HepG2 (cell line): ENCODE results near the gene TAOK3. TPM values are rescaled to one million over a fixed set of nuclear protein-coding genes. Genes with fewer than 3 reads are reported as not detected.

Experiments
- CEBPG ChIP-seq: IDR thresholded peaks from 2 replicates; pipeline ENCODE4 v1.6.1; 2016
- ELK4 ChIP-seq: sonication (generic); formaldehyde crosslinking; IDR thresholded peaks from 2 replicates; pipeline ENCODE4 v1.9.0; 2021; ENCODE audit warnings: missing genetic modification reagents, borderline replicate concordance
- HNRNPL ChIP-seq: fragments of 200-400 bp; formaldehyde crosslinking; IDR thresholded peaks from 2 replicates; pipeline ENCODE4 v1.6.1; 2017; ENCODE audit warnings: mild to moderate bottlenecking, low read depth, low read length
- IRF9 ChIP-seq: sonication (generic); formaldehyde crosslinking; IDR thresholded peaks from 2 replicates; pipeline ENCODE4 v1.8.0; 2022; ENCODE audit warnings: missing genetic modification reagents, mild to moderate bottlenecking, borderline replicate concordance
- KLF16 ChIP-seq, 2 experiments: sonication (generic) in 1 of 2; formaldehyde crosslinking in 1 of 2; IDR thresholded peaks; 2 replicates each; pipeline versions ENCODE4 v1.6.1 to v1.8.0; 2016 to 2023; ENCODE audit warnings: missing genetic modification reagents in 2 of 2, missing compliant biosample characterization in 1 of 2
- LBX2 ChIP-seq: sonication (generic); formaldehyde crosslinking; IDR thresholded peaks from 2 replicates; pipeline ENCODE4 v1.5.0; 2020; ENCODE audit warnings: missing genetic modification reagents, mild to moderate bottlenecking, borderline replicate concordance
- MAX ChIP-seq: IDR thresholded peaks from 2 replicates; pipeline ENCODE4 v1.6.1; 2012; ENCODE audit warnings: inconsistent platforms
- MBD4 ChIP-seq: IDR thresholded peaks from 2 replicates; pipeline ENCODE4 v1.6.1; 2012; ENCODE audit warnings: low read length, inconsistent platforms, borderline replicate concordance
- MEIS2 ChIP-seq: sonication (generic); formaldehyde crosslinking; IDR thresholded peaks from 2 replicates; pipeline ENCODE4 v1.9.0; 2021; ENCODE audit warnings: mild to moderate bottlenecking, missing genetic modification reagents
- RARG ChIP-seq: sonication (generic); formaldehyde crosslinking; IDR thresholded peaks from 2 replicates; pipeline ENCODE4 v1.4.0; 2020; ENCODE audit warnings: low read depth, mild to moderate bottlenecking, missing genetic modification reagents
- ZEB1 ChIP-seq: IDR thresholded peaks from 2 replicates; pipeline ENCODE4 v1.6.1; 2012; ENCODE audit warnings: mild to moderate bottlenecking, low read depth, inconsistent platforms; ENCODE audit not compliant: insufficient replicate concordance
- ZMYM4 ChIP-seq: sonication (generic); formaldehyde crosslinking; IDR thresholded peaks from 2 replicates; pipeline ENCODE4 v1.8.1; 2023; ENCODE audit warnings: mild to moderate bottlenecking, missing genetic modification reagents
- ZNF329 ChIP-seq: sonication (generic); formaldehyde crosslinking; IDR thresholded peaks from 2 replicates; pipeline ENCODE4 v1.9.0; 2021; ENCODE audit warnings: low read depth, mild to moderate bottlenecking, missing genetic modification reagents
- ZNF704 ChIP-seq: sonication (generic); formaldehyde crosslinking; IDR thresholded peaks from 2 replicates; pipeline ENCODE4 v1.8.1; 2023; ENCODE audit warnings: mild to moderate bottlenecking, inconsistent platforms, moderate library complexity, missing genetic modification reagents, borderline replicate concordance
- polyA plus RNA-seq, 8 experiments: library from polyadenylated mRNA; depleted of rRNA in 3 of 8; stranded (reverse) in 7 of 8; unstranded in 1 of 8; fragments of >200 nt; fragmentation: Illumina TruSeq in 4 of 8; extraction: Trizol in 4 of 8; gene quantifications; 2 replicates each; pipeline versions ENCODE4 v1.2.1 to v1.2.3, GENCODE V29; 2011 to 2016; ENCODE audit warnings: low read depth in 4 of 8, missing spikeins in 1 of 8, mixed read lengths in 1 of 8; ENCODE audit not compliant: insufficient read depth in 1 of 8
- total RNA-seq, 5 experiments: library from RNA; depleted of rRNA; stranded (reverse); fragments of >200 nt; fragmentation: Illumina TruSeq; extraction: Trizol; gene quantifications; 2 replicates each; pipeline ENCODE4 v1.2.3, GENCODE V29; 2016; ENCODE audit warnings: low read depth in 1 of 5
- TF ChIP-seq, protein P1 (sequence below): sonication (generic); formaldehyde crosslinking; IDR thresholded peaks from 2 replicates; pipeline ENCODE4 v1.4.0; 2020; ENCODE audit warnings: missing genetic modification reagents, mild to moderate bottlenecking, borderline replicate concordance
- TF ChIP-seq, protein P2 (sequence below): sonication (generic); formaldehyde crosslinking; IDR thresholded peaks from 2 replicates; pipeline ENCODE4 v1.4.0; 2020; ENCODE audit warnings: missing genetic modification reagents
- TF ChIP-seq, protein P3 (sequence below): sonication (generic); formaldehyde crosslinking; IDR thresholded peaks from 2 replicates; pipeline ENCODE4 v1.8.0; 2022; ENCODE audit warnings: mild to moderate bottlenecking, missing genetic modification reagents, moderate library complexity
- TF ChIP-seq, protein P4 (sequence below): sonication (generic); formaldehyde crosslinking; IDR thresholded peaks from 2 replicates; pipeline ENCODE4 v1.8.0; 2023; ENCODE audit warnings: mild to moderate bottlenecking, missing genetic modification reagents

The TAOK3 gene
- total and polyA plus RNA-seq, 2 of the 13 experiments (the other 11 are each of a cell fraction or from before 2014, with no cell fraction given) = 10.4 to 12.3 TPM

DNA sequence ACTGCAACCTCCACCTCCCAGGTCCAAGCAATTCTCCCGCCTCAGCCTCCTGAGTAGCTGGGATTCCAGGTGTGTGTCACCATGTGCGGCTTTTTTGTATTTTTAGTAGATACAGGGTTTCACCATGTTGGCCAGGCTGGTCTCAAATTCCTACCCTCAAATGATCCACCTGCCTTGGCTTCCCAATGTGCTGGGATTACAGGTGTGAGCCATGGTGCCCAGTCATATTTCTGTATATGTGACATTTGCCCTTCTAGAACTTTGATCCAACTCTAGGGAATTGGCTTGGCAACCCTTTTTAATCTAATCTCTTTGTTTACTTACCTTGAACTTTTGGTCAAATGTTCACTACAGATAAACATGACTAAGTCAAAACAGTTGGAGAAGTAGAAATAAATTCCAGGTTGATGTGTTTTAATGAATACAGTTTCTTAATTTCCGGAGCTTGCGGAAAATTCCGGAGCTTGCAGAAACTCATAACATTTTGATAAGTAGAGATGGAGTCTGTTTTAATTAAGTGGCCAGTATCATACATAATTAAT is 248.3 kb downstream of the TAOK3 start (continued):
- TF ChIP-seq ZNF329 = no peak
- TF ChIP-seq, protein P1, sequence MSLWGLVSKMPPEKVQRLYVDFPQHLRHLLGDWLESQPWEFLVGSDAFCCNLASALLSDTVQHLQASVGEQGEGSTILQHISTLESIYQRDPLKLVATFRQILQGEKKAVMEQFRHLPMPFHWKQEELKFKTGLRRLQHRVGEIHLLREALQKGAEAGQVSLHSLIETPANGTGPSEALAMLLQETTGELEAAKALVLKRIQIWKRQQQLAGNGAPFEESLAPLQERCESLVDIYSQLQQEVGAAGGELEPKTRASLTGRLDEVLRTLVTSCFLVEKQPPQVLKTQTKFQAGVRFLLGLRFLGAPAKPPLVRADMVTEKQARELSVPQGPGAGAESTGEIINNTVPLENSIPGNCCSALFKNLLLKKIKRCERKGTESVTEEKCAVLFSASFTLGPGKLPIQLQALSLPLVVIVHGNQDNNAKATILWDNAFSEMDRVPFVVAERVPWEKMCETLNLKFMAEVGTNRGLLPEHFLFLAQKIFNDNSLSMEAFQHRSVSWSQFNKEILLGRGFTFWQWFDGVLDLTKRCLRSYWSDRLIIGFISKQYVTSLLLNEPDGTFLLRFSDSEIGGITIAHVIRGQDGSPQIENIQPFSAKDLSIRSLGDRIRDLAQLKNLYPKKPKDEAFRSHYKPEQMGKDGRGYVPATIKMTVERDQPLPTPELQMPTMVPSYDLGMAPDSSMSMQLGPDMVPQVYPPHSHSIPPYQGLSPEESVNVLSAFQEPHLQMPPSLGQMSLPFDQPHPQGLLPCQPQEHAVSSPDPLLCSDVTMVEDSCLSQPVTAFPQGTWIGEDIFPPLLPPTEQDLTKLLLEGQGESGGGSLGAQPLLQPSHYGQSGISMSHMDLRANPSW = no peak
- TF ChIP-seq, protein P2, sequence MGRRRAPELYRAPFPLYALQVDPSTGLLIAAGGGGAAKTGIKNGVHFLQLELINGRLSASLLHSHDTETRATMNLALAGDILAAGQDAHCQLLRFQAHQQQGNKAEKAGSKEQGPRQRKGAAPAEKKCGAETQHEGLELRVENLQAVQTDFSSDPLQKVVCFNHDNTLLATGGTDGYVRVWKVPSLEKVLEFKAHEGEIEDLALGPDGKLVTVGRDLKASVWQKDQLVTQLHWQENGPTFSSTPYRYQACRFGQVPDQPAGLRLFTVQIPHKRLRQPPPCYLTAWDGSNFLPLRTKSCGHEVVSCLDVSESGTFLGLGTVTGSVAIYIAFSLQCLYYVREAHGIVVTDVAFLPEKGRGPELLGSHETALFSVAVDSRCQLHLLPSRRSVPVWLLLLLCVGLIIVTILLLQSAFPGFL (CRISPR knock-in tag) = no peak
- TF ChIP-seq ZMYM4 (CRISPR knock-in tag) = 0 out of 2 replicates have a peak, but pooled peaks have one; percentile 26
- no peak for TF ChIP-seq MBD4
- TF ChIP-seq RARG (CRISPR knock-in tag) = no peak
- peak; percentile 25; the same call in 1 of the 2 replicates for TF ChIP-seq MEIS2 (CRISPR knock-in tag)
- no peak for TF ChIP-seq ELK4 (CRISPR knock-in tag)
- no peak for TF ChIP-seq KLF16 (CRISPR knock-in tag; IDR thresholded peaks at IDR 0.05)
- TF ChIP-seq MAX = peak; percentile 80; the same call in 1 of the 2 replicates
- TF ChIP-seq LBX2 = no peak
- TF ChIP-seq IRF9 (CRISPR knock-in tag) = no peak
- TF ChIP-seq, protein P3, sequence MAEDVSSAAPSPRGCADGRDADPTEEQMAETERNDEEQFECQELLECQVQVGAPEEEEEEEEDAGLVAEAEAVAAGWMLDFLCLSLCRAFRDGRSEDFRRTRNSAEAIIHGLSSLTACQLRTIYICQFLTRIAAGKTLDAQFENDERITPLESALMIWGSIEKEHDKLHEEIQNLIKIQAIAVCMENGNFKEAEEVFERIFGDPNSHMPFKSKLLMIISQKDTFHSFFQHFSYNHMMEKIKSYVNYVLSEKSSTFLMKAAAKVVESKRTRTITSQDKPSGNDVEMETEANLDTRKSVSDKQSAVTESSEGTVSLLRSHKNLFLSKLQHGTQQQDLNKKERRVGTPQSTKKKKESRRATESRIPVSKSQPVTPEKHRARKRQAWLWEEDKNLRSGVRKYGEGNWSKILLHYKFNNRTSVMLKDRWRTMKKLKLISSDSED (CRISPR knock-in tag) = no peak
- TF ChIP-seq HNRNPL = no peak
- TF ChIP-seq, protein P4, sequence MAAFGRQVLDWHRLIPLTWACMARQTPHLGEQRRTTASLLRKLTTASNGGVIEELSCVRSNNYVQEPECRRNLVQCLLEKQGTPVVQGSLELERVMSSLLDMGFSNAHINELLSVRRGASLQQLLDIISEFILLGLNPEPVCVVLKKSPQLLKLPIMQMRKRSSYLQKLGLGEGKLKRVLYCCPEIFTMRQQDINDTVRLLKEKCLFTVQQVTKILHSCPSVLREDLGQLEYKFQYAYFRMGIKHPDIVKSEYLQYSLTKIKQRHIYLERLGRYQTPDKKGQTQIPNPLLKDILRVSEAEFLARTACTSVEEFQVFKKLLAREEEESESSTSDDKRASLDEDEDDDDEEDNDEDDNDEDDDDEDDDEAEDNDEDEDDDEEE (CRISPR knock-in tag) = no peak
- TF ChIP-seq ZNF704 (CRISPR knock-in tag) = no peak
- 0 out of 2 replicates have a peak, but pooled peaks have one; percentile 2 for TF ChIP-seq CEBPG (CRISPR knock-in tag)
- TF ChIP-seq ZEB1 = peak; percentile 33
